Sciatic nerve (tissue), 1 donor: ENCODE measurements around the gene FTCDNL1. TPM values are rescaled to one million over a fixed set of nuclear protein-coding genes. Genes with fewer than 3 reads are reported as not detected.

Experiments used
- total RNA-seq: library from RNA; stranded (reverse); fragmentation: NEBNext Ultra II Directional; extraction: Animal tissue kit (Norgen Biotek cat#: 25700); gene quantifications from one replicate; pipeline ENCODE4 v1.2.1, GENCODE V29; 2021
- donor health status: DM: no; HTN: no; CAD: no.

The FTCDNL1 gene
- total RNA-seq, 1 donor from 2014 or later = 2.3 TPM

Other genes with a start within 250 kb of the FTCDNL1 start
- 11.0 TPM for gene C2orf69, start 60.1 kb upstream of the FTCDNL1 start, total RNA-seq
- 6.9 TPM for gene TYW5, start 104.3 kb upstream of the FTCDNL1 start, total RNA-seq
- 12.6 TPM for gene MAIP1, start 104.4 kb upstream of the FTCDNL1 start, total RNA-seq